WTC11 (cell line): Measurements from ENCODE around the gene NOS3. TPM values are rescaled to one million over a fixed set of nuclear protein-coding genes. Genes with fewer than 3 reads are reported as not detected.

Experiments
- ATF1 ChIP-seq: sonication (generic); formaldehyde crosslinking; IDR thresholded peaks from 2 replicates; pipeline ENCODE4 v1.8.1; 2023; ENCODE audit warnings: mild to moderate bottlenecking, moderate library complexity, missing genetic modification reagents
- CREM ChIP-seq: sonication (generic); formaldehyde crosslinking; IDR thresholded peaks from 2 replicates; pipeline ENCODE4 v1.8.1; 2022; ENCODE audit warnings: mild to moderate bottlenecking, missing genetic modification reagents, moderate library complexity
- ESRRA ChIP-seq: sonication (generic); formaldehyde crosslinking; IDR thresholded peaks from 2 replicates; pipeline ENCODE4 v1.8.1; 2022; ENCODE audit warnings: mild to moderate bottlenecking, missing genetic modification reagents, borderline replicate concordance
- GABPB1 ChIP-seq: sonication (generic); formaldehyde crosslinking; IDR thresholded peaks from 2 replicates; pipeline ENCODE4 v1.8.1; 2023; ENCODE audit warnings: mild to moderate bottlenecking, missing genetic modification reagents
- HMGA2 ChIP-seq: fragments of 250-450 bp; sonication (Bioruptor Pico); IDR thresholded peaks from 2 replicates; pipeline ENCODE4 v1.4.0; 2021; ENCODE audit warnings: mild to moderate bottlenecking, moderate library complexity
- JUN ChIP-seq: sonication (generic); formaldehyde crosslinking; IDR thresholded peaks from 2 replicates; pipeline ENCODE4 v1.8.0; 2023; ENCODE audit warnings: mild to moderate bottlenecking, missing genetic modification reagents
- MXD4 ChIP-seq: fragments of 250-450 bp; sonication (Bioruptor Pico); IDR thresholded peaks from 2 replicates; pipeline ENCODE4 v1.8.0; 2021; ENCODE audit warnings: mild to moderate bottlenecking, moderate library complexity, borderline replicate concordance
- NR1H2 ChIP-seq: sonication (generic); formaldehyde crosslinking; IDR thresholded peaks from 2 replicates; pipeline ENCODE4 v1.9.0; 2021; ENCODE audit warnings: mild to moderate bottlenecking, moderate library complexity, missing genetic modification reagents
- NR3C1 ChIP-seq: sonication (generic); formaldehyde crosslinking; conservative IDR thresholded peaks from 2 replicates; pipeline ENCODE4 v1.8.1; 2023; ENCODE audit warnings: low read depth, mild to moderate bottlenecking, missing genetic modification reagents
- PRRX2 ChIP-seq: fragments of 250-450 bp; sonication (Bioruptor Pico); IDR thresholded peaks from 2 replicates; pipeline ENCODE4 v1.8.0; 2021; ENCODE audit warnings: mild to moderate bottlenecking
- RELA ChIP-seq: sonication (generic); formaldehyde crosslinking; IDR thresholded peaks from 2 replicates; pipeline ENCODE4 v1.8.1; 2022; ENCODE audit warnings: missing genetic modification reagents, mild to moderate bottlenecking, borderline replicate concordance
- RORB ChIP-seq: fragments of 250-450 bp; sonication (Bioruptor Pico); IDR thresholded peaks from 2 replicates; pipeline ENCODE4 v1.9.0; 2021; ENCODE audit warnings: mild to moderate bottlenecking
- SMAD3 ChIP-seq: sonication (generic); formaldehyde crosslinking; IDR thresholded peaks from 2 replicates; pipeline ENCODE4 v1.8.0; 2022; ENCODE audit warnings: missing genetic modification reagents, mild to moderate bottlenecking, borderline replicate concordance
- SOX15 ChIP-seq: fragments of 250-450 bp; sonication (Bioruptor Pico); IDR thresholded peaks from 2 replicates; pipeline ENCODE4 v1.9.0; 2021; ENCODE audit warnings: mild to moderate bottlenecking
- TCF7 ChIP-seq: sonication (generic); formaldehyde crosslinking; IDR thresholded peaks from 2 replicates; pipeline ENCODE4 v1.8.0; 2022; ENCODE audit warnings: mild to moderate bottlenecking, low read depth, missing genetic modification reagents, moderate library complexity
- ZNF232 ChIP-seq: sonication (generic); formaldehyde crosslinking; IDR thresholded peaks from 2 replicates; pipeline ENCODE4 v1.8.0; 2022; ENCODE audit warnings: mild to moderate bottlenecking, missing genetic modification reagents
- ZNF416 ChIP-seq: fragments of 250-450 bp; sonication (Bioruptor Pico); IDR thresholded peaks from 2 replicates; pipeline ENCODE4 v1.9.0; 2021; ENCODE audit warnings: mild to moderate bottlenecking, inconsistent platforms
- total RNA-seq: library from RNA; stranded (reverse); gene quantifications from 3 replicates; pipeline ENCODE4 v1.2.3, GENCODE V29; 2021
- TF ChIP-seq, protein P1 (sequence below): sonication (generic); formaldehyde crosslinking; IDR thresholded peaks from 2 replicates; pipeline ENCODE4 v1.8.0; 2022; ENCODE audit warnings: mild to moderate bottlenecking, missing genetic modification reagents
- TF ChIP-seq, protein P2 (sequence below): sonication (generic); formaldehyde crosslinking; IDR thresholded peaks from 2 replicates; pipeline ENCODE4 v1.8.0; 2023; ENCODE audit warnings: missing genetic modification reagents, mild to moderate bottlenecking, borderline replicate concordance
- TF ChIP-seq, protein P3 (sequence below): sonication (generic); formaldehyde crosslinking; IDR thresholded peaks from 2 replicates; pipeline ENCODE4 v1.8.0; 2022; ENCODE audit warnings: mild to moderate bottlenecking, missing genetic modification reagents
- TF ChIP-seq, protein P4 (sequence below): sonication (generic); formaldehyde crosslinking; IDR thresholded peaks from 2 replicates; pipeline ENCODE4 v1.8.1; 2022; ENCODE audit warnings: low read depth, missing genetic modification reagents, borderline replicate concordance
- TF ChIP-seq, protein P5 (sequence below): sonication (generic); formaldehyde crosslinking; IDR thresholded peaks from 2 replicates; pipeline ENCODE4 v1.8.0; 2022; ENCODE audit warnings: mild to moderate bottlenecking, missing genetic modification reagents
- TF ChIP-seq, protein P6 (sequence below): fragments of 250-450 bp; sonication (Bioruptor Pico); IDR thresholded peaks from 2 replicates; pipeline ENCODE4 v1.9.0; 2021; ENCODE audit warnings: mild to moderate bottlenecking
- TF ChIP-seq, protein P7 (sequence below): fragments of 250-450 bp; sonication (Bioruptor Pico); IDR thresholded peaks from 2 replicates; pipeline ENCODE4 v1.9.0; 2021; ENCODE audit warnings: mild to moderate bottlenecking
- TF ChIP-seq, protein P8 (sequence below): fragments of 250-450 bp; sonication (Bioruptor Pico); IDR thresholded peaks from 2 replicates; pipeline ENCODE4 v1.8.0; 2021; ENCODE audit warnings: mild to moderate bottlenecking

Gene NOS3
- total RNA-seq, 1 experiment from 2014 or later: 6.6 TPM

DNA sequence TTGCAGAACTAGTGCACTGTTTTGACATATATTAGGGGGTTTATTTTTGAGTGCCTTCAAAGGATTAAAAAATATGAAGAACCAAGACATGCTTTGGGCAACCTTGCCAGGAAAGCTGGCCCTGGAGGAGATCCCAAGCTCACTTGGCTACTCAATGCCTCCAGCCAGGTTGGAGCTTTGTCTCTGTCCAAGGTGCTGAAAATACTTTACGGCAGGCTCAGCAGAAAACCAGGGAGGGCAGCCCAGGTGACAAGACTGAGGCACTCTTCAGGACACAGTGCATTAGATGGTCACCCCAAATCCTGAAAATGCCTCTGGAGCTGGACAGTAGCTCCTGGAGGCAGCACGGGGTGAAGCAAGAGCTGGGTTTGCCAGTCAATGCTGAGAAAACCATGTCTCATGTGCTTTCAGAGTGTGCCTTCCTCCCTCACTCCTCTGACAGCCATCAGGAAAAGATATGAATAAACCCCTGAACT, 6.9 kb upstream of the NOS3 start (continued):
- TF ChIP-seq, protein P1, sequence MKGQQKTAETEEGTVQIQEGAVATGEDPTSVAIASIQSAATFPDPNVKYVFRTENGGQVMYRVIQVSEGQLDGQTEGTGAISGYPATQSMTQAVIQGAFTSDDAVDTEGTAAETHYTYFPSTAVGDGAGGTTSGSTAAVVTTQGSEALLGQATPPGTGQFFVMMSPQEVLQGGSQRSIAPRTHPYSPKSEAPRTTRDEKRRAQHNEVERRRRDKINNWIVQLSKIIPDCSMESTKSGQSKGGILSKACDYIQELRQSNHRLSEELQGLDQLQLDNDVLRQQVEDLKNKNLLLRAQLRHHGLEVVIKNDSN (CRISPR knock-in tag): peak; percentile 55; the same call in 1 of the 2 replicates
- 0 out of 2 replicates have a peak, but pooled peaks have one; percentile 62 for TF ChIP-seq ZNF232 (CRISPR knock-in tag)
- TF ChIP-seq, protein P2, sequence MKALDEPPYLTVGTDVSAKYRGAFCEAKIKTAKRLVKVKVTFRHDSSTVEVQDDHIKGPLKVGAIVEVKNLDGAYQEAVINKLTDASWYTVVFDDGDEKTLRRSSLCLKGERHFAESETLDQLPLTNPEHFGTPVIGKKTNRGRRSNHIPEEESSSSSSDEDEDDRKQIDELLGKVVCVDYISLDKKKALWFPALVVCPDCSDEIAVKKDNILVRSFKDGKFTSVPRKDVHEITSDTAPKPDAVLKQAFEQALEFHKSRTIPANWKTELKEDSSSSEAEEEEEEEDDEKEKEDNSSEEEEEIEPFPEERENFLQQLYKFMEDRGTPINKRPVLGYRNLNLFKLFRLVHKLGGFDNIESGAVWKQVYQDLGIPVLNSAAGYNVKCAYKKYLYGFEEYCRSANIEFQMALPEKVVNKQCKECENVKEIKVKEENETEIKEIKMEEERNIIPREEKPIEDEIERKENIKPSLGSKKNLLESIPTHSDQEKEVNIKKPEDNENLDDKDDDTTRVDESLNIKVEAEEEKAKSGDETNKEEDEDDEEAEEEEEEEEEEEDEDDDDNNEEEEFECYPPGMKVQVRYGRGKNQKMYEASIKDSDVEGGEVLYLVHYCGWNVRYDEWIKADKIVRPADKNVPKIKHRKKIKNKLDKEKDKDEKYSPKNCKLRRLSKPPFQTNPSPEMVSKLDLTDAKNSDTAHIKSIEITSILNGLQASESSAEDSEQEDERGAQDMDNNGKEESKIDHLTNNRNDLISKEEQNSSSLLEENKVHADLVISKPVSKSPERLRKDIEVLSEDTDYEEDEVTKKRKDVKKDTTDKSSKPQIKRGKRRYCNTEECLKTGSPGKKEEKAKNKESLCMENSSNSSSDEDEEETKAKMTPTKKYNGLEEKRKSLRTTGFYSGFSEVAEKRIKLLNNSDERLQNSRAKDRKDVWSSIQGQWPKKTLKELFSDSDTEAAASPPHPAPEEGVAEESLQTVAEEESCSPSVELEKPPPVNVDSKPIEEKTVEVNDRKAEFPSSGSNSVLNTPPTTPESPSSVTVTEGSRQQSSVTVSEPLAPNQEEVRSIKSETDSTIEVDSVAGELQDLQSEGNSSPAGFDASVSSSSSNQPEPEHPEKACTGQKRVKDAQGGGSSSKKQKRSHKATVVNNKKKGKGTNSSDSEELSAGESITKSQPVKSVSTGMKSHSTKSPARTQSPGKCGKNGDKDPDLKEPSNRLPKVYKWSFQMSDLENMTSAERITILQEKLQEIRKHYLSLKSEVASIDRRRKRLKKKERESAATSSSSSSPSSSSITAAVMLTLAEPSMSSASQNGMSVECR (CRISPR knock-in tag): peak; percentile 80; the same call in 1 of the 2 replicates
- TF ChIP-seq ESRRA: peak; percentile 46; the same call in 1 of the 2 replicates
- TF ChIP-seq, protein P3, sequence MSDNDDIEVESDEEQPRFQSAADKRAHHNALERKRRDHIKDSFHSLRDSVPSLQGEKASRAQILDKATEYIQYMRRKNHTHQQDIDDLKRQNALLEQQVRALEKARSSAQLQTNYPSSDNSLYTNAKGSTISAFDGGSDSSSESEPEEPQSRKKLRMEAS (CRISPR knock-in tag): no peak
- peak; percentile 85; the same call in 1 of the 2 replicates for TF ChIP-seq SMAD3 (CRISPR knock-in tag)
- TF ChIP-seq, protein P4, sequence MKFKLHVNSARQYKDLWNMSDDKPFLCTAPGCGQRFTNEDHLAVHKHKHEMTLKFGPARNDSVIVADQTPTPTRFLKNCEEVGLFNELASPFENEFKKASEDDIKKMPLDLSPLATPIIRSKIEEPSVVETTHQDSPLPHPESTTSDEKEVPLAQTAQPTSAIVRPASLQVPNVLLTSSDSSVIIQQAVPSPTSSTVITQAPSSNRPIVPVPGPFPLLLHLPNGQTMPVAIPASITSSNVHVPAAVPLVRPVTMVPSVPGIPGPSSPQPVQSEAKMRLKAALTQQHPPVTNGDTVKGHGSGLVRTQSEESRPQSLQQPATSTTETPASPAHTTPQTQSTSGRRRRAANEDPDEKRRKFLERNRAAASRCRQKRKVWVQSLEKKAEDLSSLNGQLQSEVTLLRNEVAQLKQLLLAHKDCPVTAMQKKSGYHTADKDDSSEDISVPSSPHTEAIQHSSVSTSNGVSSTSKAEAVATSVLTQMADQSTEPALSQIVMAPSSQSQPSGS (CRISPR knock-in tag): no peak
- no peak for TF ChIP-seq MXD4
- TF ChIP-seq PRRX2 (CRISPR knock-in tag): no peak
- TF ChIP-seq RORB (CRISPR knock-in tag): no peak
- no peak for TF ChIP-seq GABPB1
- TF ChIP-seq, protein P5, sequence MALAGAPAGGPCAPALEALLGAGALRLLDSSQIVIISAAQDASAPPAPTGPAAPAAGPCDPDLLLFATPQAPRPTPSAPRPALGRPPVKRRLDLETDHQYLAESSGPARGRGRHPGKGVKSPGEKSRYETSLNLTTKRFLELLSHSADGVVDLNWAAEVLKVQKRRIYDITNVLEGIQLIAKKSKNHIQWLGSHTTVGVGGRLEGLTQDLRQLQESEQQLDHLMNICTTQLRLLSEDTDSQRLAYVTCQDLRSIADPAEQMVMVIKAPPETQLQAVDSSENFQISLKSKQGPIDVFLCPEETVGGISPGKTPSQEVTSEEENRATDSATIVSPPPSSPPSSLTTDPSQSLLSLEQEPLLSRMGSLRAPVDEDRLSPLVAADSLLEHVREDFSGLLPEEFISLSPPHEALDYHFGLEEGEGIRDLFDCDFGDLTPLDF: peak; percentile 52; the same call in 1 of the 2 replicates
- 0 out of 2 replicates have a peak, but pooled peaks have one; percentile 23 for TF ChIP-seq RELA (CRISPR knock-in tag)
- TF ChIP-seq ATF1 (CRISPR knock-in tag): no peak
- no peak for TF ChIP-seq HMGA2 (CRISPR knock-in tag)
- TF ChIP-seq, protein P6, sequence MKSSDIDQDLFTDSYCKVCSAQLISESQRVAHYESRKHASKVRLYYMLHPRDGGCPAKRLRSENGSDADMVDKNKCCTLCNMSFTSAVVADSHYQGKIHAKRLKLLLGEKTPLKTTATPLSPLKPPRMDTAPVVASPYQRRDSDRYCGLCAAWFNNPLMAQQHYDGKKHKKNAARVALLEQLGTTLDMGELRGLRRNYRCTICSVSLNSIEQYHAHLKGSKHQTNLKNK: no peak
- peak; percentile 62; the same call in 1 of the 2 replicates for TF ChIP-seq CREM (CRISPR knock-in tag)
- no peak for TF ChIP-seq SOX15 (CRISPR knock-in tag)
- TF ChIP-seq NR1H2 (CRISPR knock-in tag): no peak
- TF ChIP-seq, protein P7, sequence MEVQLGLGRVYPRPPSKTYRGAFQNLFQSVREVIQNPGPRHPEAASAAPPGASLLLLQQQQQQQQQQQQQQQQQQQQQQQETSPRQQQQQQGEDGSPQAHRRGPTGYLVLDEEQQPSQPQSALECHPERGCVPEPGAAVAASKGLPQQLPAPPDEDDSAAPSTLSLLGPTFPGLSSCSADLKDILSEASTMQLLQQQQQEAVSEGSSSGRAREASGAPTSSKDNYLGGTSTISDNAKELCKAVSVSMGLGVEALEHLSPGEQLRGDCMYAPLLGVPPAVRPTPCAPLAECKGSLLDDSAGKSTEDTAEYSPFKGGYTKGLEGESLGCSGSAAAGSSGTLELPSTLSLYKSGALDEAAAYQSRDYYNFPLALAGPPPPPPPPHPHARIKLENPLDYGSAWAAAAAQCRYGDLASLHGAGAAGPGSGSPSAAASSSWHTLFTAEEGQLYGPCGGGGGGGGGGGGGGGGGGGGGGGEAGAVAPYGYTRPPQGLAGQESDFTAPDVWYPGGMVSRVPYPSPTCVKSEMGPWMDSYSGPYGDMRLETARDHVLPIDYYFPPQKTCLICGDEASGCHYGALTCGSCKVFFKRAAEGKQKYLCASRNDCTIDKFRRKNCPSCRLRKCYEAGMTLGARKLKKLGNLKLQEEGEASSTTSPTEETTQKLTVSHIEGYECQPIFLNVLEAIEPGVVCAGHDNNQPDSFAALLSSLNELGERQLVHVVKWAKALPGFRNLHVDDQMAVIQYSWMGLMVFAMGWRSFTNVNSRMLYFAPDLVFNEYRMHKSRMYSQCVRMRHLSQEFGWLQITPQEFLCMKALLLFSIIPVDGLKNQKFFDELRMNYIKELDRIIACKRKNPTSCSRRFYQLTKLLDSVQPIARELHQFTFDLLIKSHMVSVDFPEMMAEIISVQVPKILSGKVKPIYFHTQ (CRISPR knock-in tag): no peak
- TF ChIP-seq, protein P8, sequence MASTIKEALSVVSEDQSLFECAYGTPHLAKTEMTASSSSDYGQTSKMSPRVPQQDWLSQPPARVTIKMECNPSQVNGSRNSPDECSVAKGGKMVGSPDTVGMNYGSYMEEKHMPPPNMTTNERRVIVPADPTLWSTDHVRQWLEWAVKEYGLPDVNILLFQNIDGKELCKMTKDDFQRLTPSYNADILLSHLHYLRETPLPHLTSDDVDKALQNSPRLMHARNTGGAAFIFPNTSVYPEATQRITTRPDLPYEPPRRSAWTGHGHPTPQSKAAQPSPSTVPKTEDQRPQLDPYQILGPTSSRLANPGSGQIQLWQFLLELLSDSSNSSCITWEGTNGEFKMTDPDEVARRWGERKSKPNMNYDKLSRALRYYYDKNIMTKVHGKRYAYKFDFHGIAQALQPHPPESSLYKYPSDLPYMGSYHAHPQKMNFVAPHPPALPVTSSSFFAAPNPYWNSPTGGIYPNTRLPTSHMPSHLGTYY (CRISPR knock-in tag): no peak
- no peak for TF ChIP-seq NR3C1 (CRISPR knock-in tag)
- TF ChIP-seq ZNF416 (CRISPR knock-in tag): no peak
- no peak for TF ChIP-seq TCF7 (CRISPR knock-in tag)
- peak; percentile 84; the same call in 1 of the 2 replicates for TF ChIP-seq JUN (CRISPR knock-in tag)
